Vagina (tissue), 2 donors: ENCODE measurements around the gene RANBP2. TPM values are rescaled to one million over a fixed set of nuclear protein-coding genes. Genes with fewer than 3 reads are reported as not detected.

Experiments
- DNase-seq, 2 donors: peaks; one replicate each; pipeline ENCODE4 v3.0.0-alpha.2; 2017; ENCODE audit errors: extremely low spot score in 2 of 2
- H3K27ac ChIP-seq: fragments of 200-600 bp; sonication (generic); one replicate; pipeline ENCODE4 v1.5.1; 2019
- H3K27me3 ChIP-seq: fragments of 200-600 bp; sonication (generic); one replicate; pipeline ENCODE4 v1.5.1; 2019
- H3K36me3 ChIP-seq, 2 donors: fragments of 200-600 bp; sonication (generic); one replicate each; pipeline ENCODE4 v1.5.1; 2017 to 2019
- H3K4me1 ChIP-seq: fragments of 200-600 bp; sonication (generic); one replicate; pipeline ENCODE4 v1.5.1; 2019
- H3K4me3 ChIP-seq, 2 donors: fragments of 200-600 bp; sonication (generic); 1 replicate in 1 of 2; 2 replicates in 1 of 2; pipeline ENCODE4 v1.5.1; 2016 to 2019
- H3K9me3 ChIP-seq: fragments of 200-600 bp; sonication (generic); one replicate; pipeline ENCODE4 v1.5.1; 2019
- POLR2A ChIP-seq, 2 donors: fragments of 450-650 bp; IDR thresholded peaks; one replicate each; pipeline ENCODE4 v1.6.1; 2017; ENCODE audit warnings: antibody characterized with exemption in 2 of 2, mild to moderate bottlenecking in 2 of 2, moderate library complexity in 2 of 2
- POLR2AphosphoS5 ChIP-seq, 2 donors: sonication (generic); formaldehyde crosslinking; IDR thresholded peaks; one replicate each; pipeline ENCODE4 v1.9.0; 2017; ENCODE audit warnings: antibody characterized with exemption in 2 of 2, mild to moderate bottlenecking in 2 of 2, low read depth in 1 of 2; ENCODE audit not compliant: insufficient read depth in 1 of 2
- intact Hi-C: fragments of 100-400 bp; cut with DNase I; formaldehyde crosslinking; loops from one replicate; pipeline ENCODE4 v1.15.1; 2023
- total RNA-seq: library from RNA; depleted of rRNA; stranded (reverse); fragments of >200 nt; gene quantifications from one replicate; pipeline ENCODE4 v1.2.3, GENCODE V29; 2016
- TF ChIP-seq, protein P1 (sequence below), 3 experiments: fragments of 450-650 bp in 2 of 3; fragments of 200-600 bp in 1 of 3; sonication (generic) in 1 of 3; IDR thresholded peaks; one replicate each; pipeline ENCODE4 v1.5.1; 2017 to 2019; ENCODE audit warnings: antibody characterized with exemption in 3 of 3, mild to moderate bottlenecking in 2 of 3, moderate library complexity in 2 of 3

RANBP2 gene
- total RNA-seq, 1 donor from 2014 or later, result 43.5 TPM

DNA sequence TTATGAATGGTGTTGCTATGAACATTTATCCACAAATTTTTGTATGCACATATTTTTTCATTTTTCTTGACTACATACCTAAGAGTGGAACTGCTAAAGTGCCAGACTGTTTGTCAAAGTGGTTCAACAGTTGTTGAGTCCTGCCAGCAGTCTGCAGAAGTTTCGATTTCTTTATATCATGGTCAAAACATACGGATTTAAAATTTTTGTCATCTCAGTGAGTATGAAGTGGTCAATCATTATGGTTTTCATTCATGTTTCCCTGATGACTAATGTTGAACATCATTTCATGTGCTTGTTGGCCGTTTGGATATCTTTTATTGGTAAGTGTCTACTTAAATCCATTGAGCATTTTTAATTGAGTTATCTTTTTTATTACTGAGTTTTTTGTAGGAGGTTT is 106.5 kb downstream of the RANBP2 start:
- Histone ChIP-seq H3K36me3 (peaks cover 0 to 4% of the 10 kb centered on the region in 2 donors), H3K9me3 (no peaks in the 10 kb centered on the region), H3K4me3 (no peak overlapping the region), H3K27me3 (no peaks in the 10 kb centered on the region), H3K4me1 (no peaks in the 10 kb centered on the region), H3K27ac (no peak overlapping the region)
- no peak for DNase-seq
- no peak for TF ChIP-seq POLR2A (IDR thresholded peaks at IDR 0.05)
- TF ChIP-seq POLR2AphosphoS5 (IDR thresholded peaks at IDR 0.05; ENCODE audit: insufficient read depth in 1 of 2, low read depth in 1 of 2), result no peak
- TF ChIP-seq, protein P1, sequence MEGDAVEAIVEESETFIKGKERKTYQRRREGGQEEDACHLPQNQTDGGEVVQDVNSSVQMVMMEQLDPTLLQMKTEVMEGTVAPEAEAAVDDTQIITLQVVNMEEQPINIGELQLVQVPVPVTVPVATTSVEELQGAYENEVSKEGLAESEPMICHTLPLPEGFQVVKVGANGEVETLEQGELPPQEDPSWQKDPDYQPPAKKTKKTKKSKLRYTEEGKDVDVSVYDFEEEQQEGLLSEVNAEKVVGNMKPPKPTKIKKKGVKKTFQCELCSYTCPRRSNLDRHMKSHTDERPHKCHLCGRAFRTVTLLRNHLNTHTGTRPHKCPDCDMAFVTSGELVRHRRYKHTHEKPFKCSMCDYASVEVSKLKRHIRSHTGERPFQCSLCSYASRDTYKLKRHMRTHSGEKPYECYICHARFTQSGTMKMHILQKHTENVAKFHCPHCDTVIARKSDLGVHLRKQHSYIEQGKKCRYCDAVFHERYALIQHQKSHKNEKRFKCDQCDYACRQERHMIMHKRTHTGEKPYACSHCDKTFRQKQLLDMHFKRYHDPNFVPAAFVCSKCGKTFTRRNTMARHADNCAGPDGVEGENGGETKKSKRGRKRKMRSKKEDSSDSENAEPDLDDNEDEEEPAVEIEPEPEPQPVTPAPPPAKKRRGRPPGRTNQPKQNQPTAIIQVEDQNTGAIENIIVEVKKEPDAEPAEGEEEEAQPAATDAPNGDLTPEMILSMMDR (IDR thresholded peaks at IDR 0.05), result no peak
- intact Hi-C loops, result no loop called here

DNA sequence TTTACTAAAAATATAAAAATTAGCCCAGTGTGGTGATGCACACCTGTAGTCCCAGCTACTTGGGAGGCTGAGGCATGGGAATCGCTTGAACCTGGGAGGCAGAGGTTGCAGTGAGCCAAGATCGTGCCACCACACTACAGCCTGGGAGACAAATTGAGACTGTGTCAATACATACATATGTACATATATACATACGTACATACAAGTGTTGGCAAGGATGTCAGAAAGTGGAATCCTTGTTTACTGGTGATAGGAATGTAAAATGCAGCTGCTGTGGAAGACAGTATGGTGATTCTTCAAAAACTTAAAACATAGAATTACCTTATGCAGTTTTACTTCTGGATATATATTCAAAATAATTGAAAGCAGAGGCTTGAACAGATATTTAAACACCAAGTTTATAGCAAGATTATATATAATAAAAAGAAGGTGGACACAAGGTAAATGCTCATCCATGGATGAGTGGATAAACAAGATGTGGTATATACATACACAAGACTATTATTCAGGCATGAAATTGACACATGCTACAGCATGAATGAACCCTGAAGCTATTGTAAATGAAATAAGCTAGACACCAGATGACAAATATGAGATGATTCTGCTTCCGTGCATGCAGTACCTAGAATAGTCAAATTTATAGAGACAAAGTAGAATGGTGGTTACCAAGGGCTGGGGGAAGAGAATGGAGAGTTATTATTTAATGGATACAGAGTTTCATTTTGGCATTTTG is 110.5 kb downstream of the RANBP2 start:
- Histone ChIP-seq H3K36me3 (no peaks in the 10 kb centered on the region), H3K4me3 (no peak overlapping the region)

DNA sequence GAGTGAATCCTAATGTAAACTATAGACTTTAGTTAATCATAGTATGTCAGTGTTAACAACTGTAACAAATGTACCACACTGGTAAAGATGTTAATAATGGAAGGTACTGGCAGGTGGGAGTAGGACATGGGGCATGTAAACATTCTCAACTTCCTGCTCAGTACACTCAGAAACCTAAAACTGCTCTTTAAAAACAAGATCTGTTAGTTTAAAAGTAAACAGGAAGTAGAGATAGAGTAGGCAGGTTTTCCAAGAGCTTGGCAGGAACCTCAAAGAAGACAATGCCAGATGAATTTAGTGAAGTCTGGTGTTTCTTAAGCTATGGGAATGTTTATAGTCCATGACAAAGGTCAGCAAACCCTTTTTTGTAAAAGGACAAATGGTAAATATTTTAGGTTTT is 113.9 kb downstream of the RANBP2 start:
- intact Hi-C loops, result no loop called here
- Histone ChIP-seq H3K4me3 (no peak overlapping the region), H3K27ac (no peak overlapping the region), H3K27me3 (no peaks in the 10 kb centered on the region), H3K4me1 (no peaks in the 10 kb centered on the region), H3K36me3 (no peaks in the 10 kb centered on the region), H3K9me3 (no peaks in the 10 kb centered on the region)
- no peak for DNase-seq
- no peak for TF ChIP-seq POLR2AphosphoS5 (IDR thresholded peaks at IDR 0.05; ENCODE audit: insufficient read depth in 1 of 2, low read depth in 1 of 2)
- TF ChIP-seq, protein P1 (IDR thresholded peaks at IDR 0.05), result no peak

More for the DNA sequence above, 110.5 kb downstream of the RANBP2 start:
- H3K27me3 ChIP-seq, result no peaks in the 10 kb centered on the region
- intact Hi-C loops, result no loop called here
- H3K9me3 ChIP-seq, result no peaks in the 10 kb centered on the region
- TF ChIP-seq POLR2A (IDR thresholded peaks at IDR 0.05) (no peak), POLR2AphosphoS5 (IDR thresholded peaks at IDR 0.05; ENCODE audit: insufficient read depth in 1 of 2, low read depth in 1 of 2) (no peak)
- TF ChIP-seq, protein P1 (IDR thresholded peaks at IDR 0.05), result no peak
- no peaks in the 10 kb centered on the region for H3K4me1 ChIP-seq
- H3K27ac ChIP-seq, result no peak overlapping the region
- DNase-seq, result no peak

DNA sequence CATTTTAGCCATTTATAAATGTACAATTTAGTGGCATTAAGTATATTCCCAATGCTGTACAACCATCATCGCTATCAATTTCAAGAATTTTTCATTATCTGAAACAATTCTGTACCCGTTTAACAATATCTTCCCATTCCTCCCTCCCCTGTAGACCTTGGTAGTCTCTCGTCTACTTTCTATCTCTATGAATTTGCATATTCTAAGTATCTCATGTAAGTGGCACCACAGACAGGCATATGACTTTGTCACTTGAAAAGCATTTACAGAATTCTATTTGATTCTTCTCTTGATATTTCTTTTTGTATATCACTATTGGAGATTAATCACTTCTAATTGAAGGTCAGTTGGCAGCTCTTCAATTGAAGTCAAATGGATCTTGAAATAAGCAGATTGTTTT is 115.3 kb downstream of the RANBP2 start:
- intact Hi-C loops, result no loop called here
- no peaks in the 10 kb centered on the region for H3K27me3 ChIP-seq
- H3K4me3 ChIP-seq, result no peak overlapping the region

DNA sequence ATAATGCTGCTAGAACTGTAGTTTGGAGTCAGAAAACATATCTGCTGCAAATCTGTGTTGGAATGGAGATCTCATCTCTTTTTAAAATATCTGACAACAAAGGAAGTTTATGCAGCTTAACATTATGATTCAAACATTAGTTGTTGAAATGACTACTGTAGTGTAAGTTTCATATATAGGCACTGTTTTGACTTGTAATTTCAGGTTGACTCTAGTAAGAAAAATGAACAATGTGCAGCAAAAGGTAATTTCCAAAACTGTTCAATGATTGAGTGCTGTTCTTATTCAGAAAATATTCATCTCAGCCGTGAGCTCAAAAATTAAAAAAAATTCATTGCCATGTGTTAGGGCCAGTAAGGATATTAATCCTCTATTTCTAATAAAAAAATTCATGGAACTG is 115.8 kb downstream of the RANBP2 start:
- TF ChIP-seq, protein P1 (IDR thresholded peaks at IDR 0.05), result no peak
- no peak for TF ChIP-seq POLR2AphosphoS5 (IDR thresholded peaks at IDR 0.05; ENCODE audit: insufficient read depth in 1 of 2, low read depth in 1 of 2)
- no peak for TF ChIP-seq POLR2A (IDR thresholded peaks at IDR 0.05)
- H3K4me1 ChIP-seq, result no peaks in the 10 kb centered on the region
- DNase-seq, result no peak
- H3K4me3 ChIP-seq, result no peak overlapping the region
- H3K27ac ChIP-seq, result no peak overlapping the region
- H3K9me3 ChIP-seq, result no peaks in the 10 kb centered on the region
- intact Hi-C loops, result no loop called here
- no peaks in the 10 kb centered on the region for H3K36me3 ChIP-seq
- no peaks in the 10 kb centered on the region for H3K27me3 ChIP-seq

More for the DNA sequence above, 115.3 kb downstream of the RANBP2 start:
- TF ChIP-seq POLR2A (IDR thresholded peaks at IDR 0.05), result no peak
- TF ChIP-seq POLR2AphosphoS5 (IDR thresholded peaks at IDR 0.05; ENCODE audit: insufficient read depth in 1 of 2, low read depth in 1 of 2), result no peak
- TF ChIP-seq, protein P1 (IDR thresholded peaks at IDR 0.05), result no peak
- no peaks in the 10 kb centered on the region for H3K9me3 ChIP-seq
- no peaks in the 10 kb centered on the region for H3K36me3 ChIP-seq
- H3K4me1 ChIP-seq, result no peaks in the 10 kb centered on the region
- H3K27ac ChIP-seq, result no peak overlapping the region
- no peak for DNase-seq
